Measurements from ENCODE around the gene ADARB2.

The ADARB2 gene

GRCh38 chr10:1736144-1736971 is 967 bp downstream of the ADARB2 start:
- DNase-seq (ENCODE audit: low read depth): no peak

GRCh38 chr10:1735562-1735961 is 1.8 kb downstream of the ADARB2 start:
- no peak for DNase-seq (ENCODE audit: low read depth)

- DNase-seq (ENCODE audit: low read depth): no peak
These were observed 3.0 kb downstream of the ADARB2 start for GRCh38 chr10:1734288-1734687.

GRCh38 chr10:1733720-1734119 is 3.6 kb downstream of the ADARB2 start:
- no peak for DNase-seq (ENCODE audit: low read depth)

GRCh38 chr10:1732564-1732996 is 4.7 kb downstream of the ADARB2 start:
- no peak for DNase-seq (ENCODE audit: low read depth)

- DNase-seq (ENCODE audit: low read depth): no peak
These were observed 5.7 kb downstream of the ADARB2 start for GRCh38 chr10:1731592-1731991.

- no peak for DNase-seq (ENCODE audit: low read depth)
These were observed 7.6 kb downstream of the ADARB2 start for GRCh38 chr10:1729751-1730150.

GRCh38 chr10:1726861-1727260 is 10.5 kb downstream of the ADARB2 start:
- no peak for DNase-seq (ENCODE audit: low read depth)

GRCh38 chr10:1724921-1725488 is 12.3 kb downstream of the ADARB2 start:
- no peak for DNase-seq (ENCODE audit: low read depth)

- DNase-seq (ENCODE audit: low read depth): no peak
These were observed 20.5 kb downstream of the ADARB2 start for GRCh38 chr10:1716839-1717238.

- DNase-seq (ENCODE audit: low read depth): no peak
These were observed 21.5 kb downstream of the ADARB2 start for GRCh38 chr10:1715821-1716220.

GRCh38 chr10:1712944-1713671 is 24.2 kb downstream of the ADARB2 start:
- DNase-seq (ENCODE audit: low read depth): no peak

- DNase-seq (ENCODE audit: low read depth): no peak
These were observed 25.0 kb downstream of the ADARB2 start for GRCh38 chr10:1712314-1712713.

- no peak for DNase-seq (ENCODE audit: low read depth)
These were observed 28.2 kb downstream of the ADARB2 start for GRCh38 chr10:1709161-1709560.

- DNase-seq (ENCODE audit: low read depth): no peak
These were observed 28.6 kb downstream of the ADARB2 start for GRCh38 chr10:1708746-1709145.

- no peak for DNase-seq (ENCODE audit: low read depth)
These were observed 30.6 kb downstream of the ADARB2 start for GRCh38 chr10:1706711-1707110.

GRCh38 chr10:1706256-1706655 is 31.1 kb downstream of the ADARB2 start:
- no peak for DNase-seq (ENCODE audit: low read depth)

GRCh38 chr10:1698185-1698584 is 39.1 kb downstream of the ADARB2 start:
- DNase-seq (ENCODE audit: low read depth): no peak

GRCh38 chr10:1696106-1696505 is 41.2 kb downstream of the ADARB2 start:
- no peak for DNase-seq (ENCODE audit: low read depth)

GRCh38 chr10:1690086-1690485 is 47.2 kb downstream of the ADARB2 start:
- DNase-seq (ENCODE audit: low read depth): no peak

- no peak for DNase-seq (ENCODE audit: low read depth)
These were observed 48.8 kb downstream of the ADARB2 start for GRCh38 chr10:1688531-1688930.

GRCh38 chr10:1687623-1688150 is 49.6 kb downstream of the ADARB2 start:
- no peak for DNase-seq (ENCODE audit: low read depth)

GRCh38 chr10:1687190-1687589 is 50.1 kb downstream of the ADARB2 start:
- no peak for DNase-seq (ENCODE audit: low read depth)

Measured in stimulated activated CD8-positive, alpha-beta memory T cell treated with anti-CD3 and anti-CD28 coated beads, Interleukin-12 subunit alpha, Interleukin-12 subunit beta, amount 100 ng/mL, for 4 hours (primary cell).